HCT116 (cell line): Measurements from ENCODE around the gene DPF3. TPM values are rescaled to one million over a fixed set of nuclear protein-coding genes. Genes with fewer than 3 reads are reported as not detected.

Source experiments
- ATAC-seq: fragments of 200-7000 bp; cut with Tn5 transposase; 2 replicates; pipeline ENCODE4 v1.9.1; 2020; ENCODE audit warnings: mild to moderate bottlenecking, moderate library complexity
- BruUV-seq: library from RNA; stranded (reverse); fragments of 400-500 nt; replicated peaks from 2 replicates; lab custom pipeline; 2021; lab: Mats Ljungman, UMichigan
- CTCF ChIA-PET: fragments of 300-600 bp; sonication (Branson Sonifier 250); formaldehyde crosslinking; loops from one replicate; lab custom pipeline; 2021; ENCODE audit warnings: antibody characterized with exemption; lab: Charles Lee
- POLR2A ChIA-PET: fragments of 300-600, 350-600 bp; sonication (Branson Sonifier 250); formaldehyde crosslinking; loops from one replicate; lab custom pipeline; 2021; ENCODE audit warnings: antibody characterized with exemption; lab: Charles Lee
- RAD21 ChIA-PET, 2 experiments: fragments of 300-600 bp; sonication (Branson Sonifier 250); formaldehyde crosslinking; loops; one replicate each; lab custom pipeline; 2023; ENCODE audit warnings: low total read pairs in 2 of 2; ENCODE audit not compliant: uncharacterized antibody in 2 of 2, unreplicated experiment in 2 of 2, low non-redundant PET in 1 of 2; lab: Charles Lee
- DNase-seq: peaks from one replicate; pipeline ENCODE4 v3.0.0-alpha.2; 2010; ENCODE audit warnings: low read depth, low spot score
- H2AFZ ChIP-seq: fragments of 200-600 bp; shearing (Covaris generic), sonication (generic); 2 replicates; pipeline ENCODE4 v1.6.1; 2017; ENCODE audit warnings: low read depth, mixed run types, mixed read lengths, antibody characterized with exemption, low read length; ENCODE audit not compliant: poor library complexity, severe bottlenecking
- H3K27ac ChIP-seq: 2 replicates; pipeline ENCODE4 v1.5.1; 2012; ENCODE audit warnings: low read depth, low read length
- H3K27me3 ChIP-seq: fragments of 200-600 bp; sonication (generic); 2 replicates; pipeline ENCODE4 v1.6.1; 2016; ENCODE audit warnings: mixed run types, low read length, mixed read lengths; ENCODE audit not compliant: insufficient read depth
- H3K36me3 ChIP-seq, 2 experiments: fragments of 200-500 bp in 1 of 2; fragments of 200-600 bp in 1 of 2; sonication (Bioruptor generic) in 1 of 2; sonication (generic) in 1 of 2; 2 replicates each; pipeline versions ENCODE4 v1.5.1 to v1.6.1; 2014 to 2016; ENCODE audit warnings: low read length in 2 of 2, inconsistent platforms in 1 of 2, mixed read lengths in 1 of 2, mixed run types in 1 of 2; ENCODE audit not compliant: insufficient read depth in 2 of 2, control insufficient read depth in 1 of 2
- H3K4me1 ChIP-seq, 2 experiments: fragments of 200-600 bp in 1 of 2; sonication (generic) in 1 of 2; 2 replicates each; pipeline versions ENCODE4 v1.5.1 to v1.6.1; 2012 to 2017; ENCODE audit warnings: low read length in 2 of 2, inconsistent platforms in 1 of 2, mild to moderate bottlenecking in 1 of 2, mixed read lengths in 1 of 2, mixed run types in 1 of 2, moderate library complexity in 1 of 2; ENCODE audit not compliant: insufficient read depth in 2 of 2, control insufficient read depth in 1 of 2
- H3K4me2 ChIP-seq: fragments of 200-600 bp; sonication (generic); 2 replicates; pipeline ENCODE4 v1.6.1; 2017; ENCODE audit warnings: mixed run types, low read length, mixed read lengths
- H3K4me3 ChIP-seq, 2 experiments: fragments of 200-600 bp in 1 of 2; sonication (generic) in 1 of 2; replicated peaks in 1 of 2; 2 replicates each; pipeline ENCODE4 v1.5.1; 2011 to 2016; ENCODE audit warnings: low read length in 2 of 2, control low read depth in 1 of 2, low read depth in 1 of 2, mild to moderate bottlenecking in 1 of 2, mixed read lengths in 1 of 2, mixed run types in 1 of 2
- H3K79me2 ChIP-seq: fragments of 200-600 bp; sonication (generic); 2 replicates; pipeline ENCODE4 v1.6.1; 2017; ENCODE audit warnings: mild to moderate bottlenecking, mixed run types, low read length, moderate library complexity, mixed read lengths; ENCODE audit not compliant: insufficient read depth
- H3K9ac ChIP-seq: fragments of 200-600 bp; sonication (generic); 2 replicates; pipeline ENCODE4 v1.6.1; 2016; ENCODE audit warnings: low read length, mixed read lengths
- H3K9me2 ChIP-seq: fragments of 200-600 bp; sonication (generic), shearing (Covaris generic); 2 replicates; pipeline ENCODE4 v1.6.1; 2017; ENCODE audit warnings: mixed run types, mild to moderate bottlenecking, moderate library complexity; ENCODE audit not compliant: insufficient read depth
- H3K9me3 ChIP-seq, 2 experiments: fragments of 200-500 bp in 1 of 2; fragments of 200-600 bp in 1 of 2; sonication (Bioruptor generic) in 1 of 2; sonication (generic) in 1 of 2; 2 replicates each; pipeline ENCODE4 v1.6.1; 2014 to 2017; ENCODE audit warnings: low read length in 2 of 2, mixed read lengths in 2 of 2, inconsistent platforms in 1 of 2, low read depth in 1 of 2, mild to moderate bottlenecking in 1 of 2, mixed run types in 1 of 2, moderate library complexity in 1 of 2; ENCODE audit not compliant: control insufficient read depth in 1 of 2, insufficient read depth in 1 of 2
- H4K20me1 ChIP-seq: fragments of 200-600 bp; sonication (generic), shearing (Covaris generic); 2 replicates; pipeline ENCODE4 v1.6.1; 2017; ENCODE audit warnings: mixed run types, mild to moderate bottlenecking, moderate library complexity; ENCODE audit not compliant: insufficient read depth
- ATF3 ChIP-seq: IDR thresholded peaks from 2 replicates; pipeline ENCODE4 v1.6.1; 2012
- CTCF ChIP-seq, 3 experiments: fragments of 200-600 bp in 1 of 3; sonication (generic) in 1 of 3; IDR thresholded peaks in 2 of 3; conservative IDR thresholded peaks in 1 of 3; 2 replicates each; pipeline ENCODE4 v1.5.1; 2012 to 2017; ENCODE audit warnings: low read depth in 2 of 3, low read length in 2 of 3, antibody characterized with exemption in 1 of 3, borderline replicate concordance in 1 of 3, control low read depth in 1 of 3, mild to moderate bottlenecking in 1 of 3, mixed read lengths in 1 of 3, mixed run types in 1 of 3, moderate library complexity in 1 of 3; ENCODE audit not compliant: insufficient read depth in 1 of 3
- EGR1 ChIP-seq: IDR thresholded peaks from 2 replicates; pipeline ENCODE4 v1.6.1; 2012; ENCODE audit warnings: low read depth
- EZH2phosphoT487 ChIP-seq: fragments of 200-600 bp; IDR thresholded peaks from 2 replicates; pipeline ENCODE4 v1.6.1; 2018; ENCODE audit warnings: antibody characterized with exemption, borderline replicate concordance
- JUND ChIP-seq: IDR thresholded peaks from 2 replicates; pipeline ENCODE4 v1.6.1; 2012
- POLR2A ChIP-seq: IDR thresholded peaks from 2 replicates; pipeline ENCODE4 v1.7.0; 2011; ENCODE audit warnings: borderline replicate concordance; ENCODE audit not compliant: insufficient read depth, insufficient read length; ENCODE audit errors: extremely low read depth
- RAD21 ChIP-seq: IDR thresholded peaks from 2 replicates; pipeline ENCODE4 v1.6.1; 2012; ENCODE audit warnings: low read depth, mild to moderate bottlenecking
- SIN3A ChIP-seq: IDR thresholded peaks from 2 replicates; pipeline ENCODE4 v1.6.1; 2012; ENCODE audit warnings: low read depth
- SRF ChIP-seq: IDR thresholded peaks from 2 replicates; pipeline ENCODE4 v1.6.1; 2012; ENCODE audit warnings: low read depth
- TCF7L2 ChIP-seq: IDR thresholded peaks from 2 replicates; pipeline ENCODE4 v1.7.0; 2011; ENCODE audit warnings: borderline replicate concordance, inconsistent platforms; ENCODE audit not compliant: insufficient read depth, insufficient read length; ENCODE audit errors: extremely low read depth
- ZBTB33 ChIP-seq: IDR thresholded peaks from 2 replicates; pipeline ENCODE4 v1.6.1; 2011; ENCODE audit warnings: mild to moderate bottlenecking, low read length, moderate library complexity; ENCODE audit not compliant: insufficient replicate concordance; ENCODE audit errors: extremely low read depth
- intact Hi-C: fragments of 100-400 bp; cut with micrococcal nuclease; formaldehyde crosslinking; loops from 2 replicates; pipeline ENCODE4 v1.10.0; 2022
- total RNA-seq: library from RNA; stranded (reverse); gene quantifications from one replicate; pipeline ENCODE4 v1.2.1, GENCODE V29; 2021; ENCODE audit not compliant: unreplicated experiment

Gene DPF3
- total RNA-seq, 1 experiment from 2014 or later: 0.27 TPM

DNA sequence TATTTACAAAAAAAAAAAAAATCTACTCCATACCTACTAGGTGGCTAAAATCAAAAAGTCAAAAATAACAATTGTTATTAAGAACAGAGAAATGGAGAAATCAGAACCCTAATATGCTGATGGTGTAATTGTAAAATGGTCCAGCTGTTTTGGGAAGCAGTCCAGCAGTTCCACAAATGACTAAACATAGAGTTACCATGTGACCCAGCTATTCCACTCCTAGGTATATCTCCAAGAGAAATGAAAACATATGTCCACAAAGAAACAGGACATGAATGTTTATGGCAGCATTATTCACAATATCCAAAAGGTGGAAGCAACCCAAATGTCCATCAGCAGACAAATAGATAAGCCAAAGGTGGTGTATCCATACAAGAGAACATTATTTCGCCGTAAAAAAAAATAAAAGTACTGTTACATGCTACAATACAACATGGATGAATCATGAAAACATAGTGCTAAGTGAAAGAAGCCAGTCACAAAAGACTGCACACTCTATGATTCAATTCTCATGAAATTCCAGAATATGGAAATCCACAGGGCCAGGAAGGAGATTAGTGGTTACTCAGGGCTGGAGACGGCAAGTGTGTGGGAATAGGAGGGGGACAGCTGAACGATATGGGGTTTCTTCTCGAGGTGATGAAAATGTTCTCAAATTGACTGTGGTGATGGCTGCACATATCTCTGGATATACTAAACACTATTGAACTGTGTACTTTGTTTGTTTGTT is 9.1 kb upstream of the DPF3 start:
- Histone ChIP-seq H3K36me3 (no peaks in the 10 kb centered on the region), H4K20me1 (no peaks in the 10 kb centered on the region), H3K4me3 (no peak overlapping the region), H3K9me2 (no peaks in the 10 kb centered on the region), H3K79me2 (no peaks in the 10 kb centered on the region), H2AFZ (no peak overlapping the region), H3K9me3 (no peaks in the 10 kb centered on the region), H3K4me2 (no peak overlapping the region), H3K4me1 (peaks cover 3 to 17% of the 10 kb centered on the region in 2 experiments; a peak in 2 of 4 replicates), H3K9ac (no peak overlapping the region), H3K27ac (no peak overlapping the region), H3K27me3 (no peaks in the 10 kb centered on the region)
- POLR2A ChIA-PET: interaction anchor here (1.0 kb wide), 1 partner anchor 9 kb away, joined by 3 read pairs; the partner anchor contains the start of gene DPF3
- CTCF ChIA-PET: interaction anchor here (1.1 to 3.7 kb wide), 3 partner anchors 55 to 387 kb away, joined by 3 to 89 read pairs (median 3); no protein-coding TSS in a partner anchor
- intact Hi-C loops: loop anchor here (10.0 kb wide), 1 partner anchor 572 kb away; no protein-coding TSS in a partner anchor
- RAD21 ChIA-PET: no interaction called here
- no TSS peak for BruUV-seq
- no peak for ATAC-seq
- no peak for TF ChIP-seq SRF
- no peak for TF ChIP-seq RAD21
- TF ChIP-seq POLR2A: no peak
- TF ChIP-seq ZBTB33: no peak
- TF ChIP-seq SIN3A: no peak
- no peak for TF ChIP-seq JUND
- TF ChIP-seq EGR1: no peak
- no peak for TF ChIP-seq TCF7L2
- TF ChIP-seq EZH2phosphoT487: no peak
- no peak for TF ChIP-seq ATF3
- TF ChIP-seq CTCF (IDR thresholded peaks at IDR 0.05 in 2 of 3, conservative IDR thresholded peaks at IDR 0.05 in 1 of 3; ENCODE audit: borderline replicate concordance in 1 of 3, insufficient read depth in 1 of 3, low read depth in 2 of 3, low read length in 2 of 3): no peak
- DNase-seq: no peak
